Brain microvascular endothelial cell (primary cell): ENCODE measurements around the gene ANK3.

Experiments
- DNase-seq: peaks from one replicate; pipeline ENCODE4 v3.0.0-alpha.2; 2020
- H3K27ac ChIP-seq: fragments of 250-450 bp; sonication (Bioruptor Pico); 2 replicates; pipeline ENCODE4 v1.5.1; 2020; ENCODE audit warnings: mild to moderate bottlenecking, moderate library complexity
- H3K27me3 ChIP-seq: fragments of 250-450 bp; sonication (Bioruptor Pico); replicated peaks from 2 replicates; pipeline ENCODE4 v1.5.1; 2020; ENCODE audit warnings: mild to moderate bottlenecking
- H3K36me3 ChIP-seq: fragments of 250-450 bp; sonication (Bioruptor Pico); replicated peaks from 2 replicates; pipeline ENCODE4 v1.5.1; 2020; ENCODE audit warnings: mild to moderate bottlenecking
- H3K4me3 ChIP-seq: 2 replicates; pipeline ENCODE4 v1.5.1; 2011; ENCODE audit warnings: low read depth, mild to moderate bottlenecking, control low read depth, low read length, moderate library complexity
- in situ Hi-C: cut with HindIII; loops from 2 replicates; pipeline ENCODE4 v1.10.0; 2017; ENCODE audit warnings: low sequenced_read_pairs, low pct_ligation_motif_present
- TF ChIP-seq, protein P1 (sequence below): IDR thresholded peaks from 2 replicates; pipeline ENCODE4 v1.5.1; 2011; ENCODE audit warnings: low read depth, mild to moderate bottlenecking, moderate library complexity, low read length, control low read depth, inconsistent platforms; ENCODE audit errors: missing control alignments

The ANK3 gene

DNA sequence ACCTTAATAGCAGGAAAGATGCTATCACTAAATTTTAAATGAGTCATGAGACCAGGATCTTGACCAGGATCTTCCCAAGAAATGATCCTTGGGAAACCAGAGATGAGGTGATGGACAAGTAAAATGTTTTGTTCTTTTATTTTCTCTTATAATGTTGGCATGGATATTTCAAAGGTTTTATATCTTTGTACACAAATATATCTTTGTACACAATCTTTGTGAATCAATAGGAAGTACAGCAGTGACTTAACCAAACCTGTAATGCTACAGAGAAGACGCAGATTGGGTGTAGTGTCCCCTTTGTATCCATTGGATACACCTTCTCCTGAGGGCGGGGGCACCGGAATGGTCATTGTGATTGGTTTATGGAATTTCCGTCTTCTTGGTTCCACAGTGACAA is 303.3 kb downstream of the ANK3 start:
- Histone ChIP-seq H3K27me3 (no peaks in the 10 kb centered on the region), H3K4me3 (no peak overlapping the region), H3K27ac (no peak overlapping the region), H3K36me3 (no peaks in the 10 kb centered on the region)
- TF ChIP-seq, protein P1, sequence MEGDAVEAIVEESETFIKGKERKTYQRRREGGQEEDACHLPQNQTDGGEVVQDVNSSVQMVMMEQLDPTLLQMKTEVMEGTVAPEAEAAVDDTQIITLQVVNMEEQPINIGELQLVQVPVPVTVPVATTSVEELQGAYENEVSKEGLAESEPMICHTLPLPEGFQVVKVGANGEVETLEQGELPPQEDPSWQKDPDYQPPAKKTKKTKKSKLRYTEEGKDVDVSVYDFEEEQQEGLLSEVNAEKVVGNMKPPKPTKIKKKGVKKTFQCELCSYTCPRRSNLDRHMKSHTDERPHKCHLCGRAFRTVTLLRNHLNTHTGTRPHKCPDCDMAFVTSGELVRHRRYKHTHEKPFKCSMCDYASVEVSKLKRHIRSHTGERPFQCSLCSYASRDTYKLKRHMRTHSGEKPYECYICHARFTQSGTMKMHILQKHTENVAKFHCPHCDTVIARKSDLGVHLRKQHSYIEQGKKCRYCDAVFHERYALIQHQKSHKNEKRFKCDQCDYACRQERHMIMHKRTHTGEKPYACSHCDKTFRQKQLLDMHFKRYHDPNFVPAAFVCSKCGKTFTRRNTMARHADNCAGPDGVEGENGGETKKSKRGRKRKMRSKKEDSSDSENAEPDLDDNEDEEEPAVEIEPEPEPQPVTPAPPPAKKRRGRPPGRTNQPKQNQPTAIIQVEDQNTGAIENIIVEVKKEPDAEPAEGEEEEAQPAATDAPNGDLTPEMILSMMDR: no peak
- in situ Hi-C loops: no loop called here
- no peak for DNase-seq

DNA sequence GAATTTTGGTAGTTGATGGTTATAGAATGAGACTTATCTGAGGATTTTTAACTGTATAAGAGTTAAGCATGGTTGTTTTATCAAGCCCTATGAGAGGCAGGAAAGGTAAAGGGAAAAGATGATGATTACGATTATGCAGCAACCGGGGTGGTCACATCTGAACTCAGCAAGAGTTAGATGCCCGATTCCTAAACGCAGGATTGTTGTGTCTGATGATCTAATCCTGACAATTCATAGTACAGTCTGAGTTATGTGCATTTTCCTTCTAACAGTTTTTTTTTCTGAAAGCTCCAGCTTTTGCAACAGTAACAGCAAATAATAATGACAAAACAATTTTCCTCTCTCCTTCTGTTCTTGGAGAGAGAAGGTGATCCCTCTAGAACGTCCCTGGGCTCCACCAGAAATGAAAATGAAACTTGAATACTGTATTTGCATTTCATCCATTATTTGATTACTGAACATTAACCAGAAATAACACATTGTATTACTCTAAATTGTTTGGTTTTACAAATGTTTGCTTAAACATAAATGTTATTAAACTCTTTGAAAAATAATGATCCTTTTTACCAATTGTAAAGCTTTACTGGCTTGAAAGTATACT is 306.8 kb downstream of the ANK3 start:
- in situ Hi-C loops: no loop called here
- no peak for DNase-seq

DNA sequence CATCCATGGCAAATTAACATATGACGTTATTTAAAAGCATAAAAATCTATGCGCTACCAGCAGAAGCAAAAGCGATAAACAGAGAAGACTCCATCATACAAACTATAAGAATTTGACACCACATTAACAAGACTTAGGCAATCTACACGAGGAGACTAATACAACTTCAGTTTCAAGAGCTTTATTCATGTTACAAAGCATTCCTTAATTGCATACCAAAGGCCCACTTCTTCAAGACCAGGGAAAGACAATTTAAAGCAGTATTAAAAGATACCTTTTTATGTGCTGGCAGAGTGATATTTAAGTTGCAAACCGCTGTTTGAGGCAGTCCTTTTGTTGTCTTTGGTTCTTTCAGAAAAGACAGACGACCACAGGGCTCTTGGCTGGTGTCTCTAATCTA is 307.3 kb downstream of the ANK3 start:
- H3K27me3 ChIP-seq: no peaks in the 10 kb centered on the region
- no peak for DNase-seq
- no peak overlapping the region for H3K4me3 ChIP-seq
- no peaks in the 10 kb centered on the region for H3K36me3 ChIP-seq
- TF ChIP-seq, protein P1: no peak
- in situ Hi-C loops: no loop called here
- H3K27ac ChIP-seq: no peak overlapping the region

More for the DNA sequence above, 306.8 kb downstream of the ANK3 start:
- H3K4me3 ChIP-seq: no peak overlapping the region
- H3K27ac ChIP-seq: no peak overlapping the region
- TF ChIP-seq, protein P1: no peak
- no peaks in the 10 kb centered on the region for H3K27me3 ChIP-seq
- no peaks in the 10 kb centered on the region for H3K36me3 ChIP-seq

DNA sequence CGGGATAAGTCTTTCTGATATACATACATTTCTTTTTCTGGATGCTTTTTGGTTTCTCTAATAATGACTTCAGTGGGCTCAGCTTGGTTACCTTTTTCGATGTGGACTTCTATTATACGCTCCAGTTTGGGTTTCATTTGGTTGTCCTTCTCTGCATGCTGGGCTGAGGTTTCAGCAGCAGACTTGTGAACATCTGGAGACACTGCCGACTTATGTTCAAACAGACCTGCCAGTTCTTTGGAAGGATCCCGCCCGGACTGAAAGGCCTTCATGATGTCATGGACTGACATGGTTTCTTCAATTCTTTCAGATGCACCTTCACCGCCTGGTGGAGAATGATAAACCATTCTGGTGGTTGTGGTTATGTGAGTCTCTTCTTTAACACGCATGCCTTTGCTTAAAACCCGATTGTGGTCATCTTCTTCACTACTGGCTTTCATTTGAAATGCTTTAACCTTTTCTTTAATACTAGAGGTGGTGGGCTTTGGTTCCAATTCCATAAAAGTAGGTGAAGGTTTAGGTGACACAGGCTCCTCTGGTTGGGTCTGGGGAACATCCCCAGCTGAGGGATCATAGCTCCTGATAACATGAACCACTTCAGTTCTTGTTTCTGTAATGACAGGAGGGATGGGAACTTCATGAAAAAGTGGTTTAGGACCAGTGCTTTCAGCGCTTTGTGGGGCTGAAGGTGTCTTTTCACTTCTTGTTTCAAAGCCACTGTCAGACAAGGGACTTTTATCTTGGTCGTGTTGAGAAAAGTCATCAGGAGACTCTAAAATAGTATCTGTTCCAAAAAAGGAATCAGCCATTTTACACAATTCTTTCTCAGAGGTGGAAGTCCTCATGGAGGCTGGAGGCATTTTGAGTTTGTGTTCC is 315.7 kb downstream of the ANK3 start:
- in situ Hi-C loops: no loop called here
- Histone ChIP-seq H3K4me3 (no peak overlapping the region), H3K27ac (no peak overlapping the region), H3K36me3 (no peaks in the 10 kb centered on the region), H3K27me3 (no peaks in the 10 kb centered on the region)
- TF ChIP-seq, protein P1: no peak
- no peak for DNase-seq

DNA sequence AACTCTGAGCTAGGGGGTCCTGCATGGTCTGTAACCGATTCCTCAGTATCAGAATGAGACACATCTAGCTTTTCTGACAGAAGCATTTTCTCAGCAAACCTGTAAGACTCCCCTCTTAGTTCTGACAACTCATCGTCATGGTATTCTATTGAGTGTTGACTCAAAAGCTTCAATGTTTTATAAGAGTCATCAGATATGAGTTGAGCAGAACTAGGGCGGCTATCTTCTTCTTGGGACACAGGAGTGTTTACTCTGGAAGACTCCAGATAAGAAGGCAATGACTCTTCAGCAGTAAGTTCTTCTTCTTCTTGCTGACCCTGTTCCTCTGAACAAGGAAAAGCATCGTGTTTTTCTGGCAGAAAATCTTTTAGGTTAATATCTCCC is 316.3 kb downstream of the ANK3 start:
- TF ChIP-seq, protein P1: no peak
- H3K36me3 ChIP-seq: no peaks in the 10 kb centered on the region
- H3K27me3 ChIP-seq: no peaks in the 10 kb centered on the region
- in situ Hi-C loops: no loop called here
- H3K27ac ChIP-seq: no peak overlapping the region
- no peak overlapping the region for H3K4me3 ChIP-seq
- peak; percentile 53 for DNase-seq

DNA sequence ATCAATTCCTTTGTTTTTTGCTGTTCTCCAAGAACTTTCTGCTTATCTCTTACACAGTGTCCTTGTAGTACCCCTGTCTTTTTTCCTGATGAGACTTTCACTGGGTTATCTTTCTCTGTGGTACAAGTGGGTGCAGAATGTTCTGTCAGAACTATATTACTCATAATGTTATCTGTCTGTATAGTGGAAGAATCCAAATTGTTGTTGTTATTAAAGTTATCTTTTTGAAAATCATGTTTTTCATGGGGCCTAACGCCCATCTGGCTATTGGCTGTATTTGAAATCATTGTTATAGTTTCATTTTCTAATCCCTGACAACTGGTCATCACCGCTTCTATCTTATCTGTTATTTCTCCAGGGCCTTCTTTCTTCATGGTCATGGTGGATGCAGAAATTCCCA is 320.4 kb downstream of the ANK3 start:
- TF ChIP-seq, protein P1: no peak
- H3K4me3 ChIP-seq: no peak overlapping the region
- in situ Hi-C loops: no loop called here
- no peak for DNase-seq
- H3K36me3 ChIP-seq: no peaks in the 10 kb centered on the region
- H3K27me3 ChIP-seq: no peaks in the 10 kb centered on the region
- H3K27ac ChIP-seq: no peak overlapping the region
